Lung (tissue), 12 donors: ENCODE measurements around the gene DUSP10. TPM values are rescaled to one million over a fixed set of nuclear protein-coding genes. Genes with fewer than 3 reads are reported as not detected.

ENCODE experiments used
- ATAC-seq: fragments of 200-7000 bp; cut with Tn5 transposase; one replicate; pipeline ENCODE4 v1.9.1; 2020; ENCODE audit warnings: moderate number of reproducible peaks; ENCODE audit not compliant: insufficient read depth, low FRiP score
- DNase-seq, 3 donors: peaks; one replicate each; pipeline ENCODE4 v3.0.0-alpha.2; 2013 to 2017
- H3K27ac ChIP-seq, 2 donors: one replicate each; pipeline ENCODE4 v1.5.1; 2013; ENCODE audit warnings: mild to moderate bottlenecking in 2 of 2, moderate library complexity in 2 of 2, control low read depth in 1 of 2, inconsistent platforms in 1 of 2, low read depth in 1 of 2, low read length in 1 of 2
- H3K27me3 ChIP-seq, 3 donors: one replicate each; pipeline ENCODE4 v1.5.1; 2013; ENCODE audit warnings: low read length in 2 of 3; ENCODE audit not compliant: control insufficient read depth in 3 of 3, insufficient read depth in 3 of 3
- H3K36me3 ChIP-seq, 4 donors: one replicate each; pipeline ENCODE4 v1.5.1; 2013; ENCODE audit warnings: low read length in 4 of 4, mild to moderate bottlenecking in 1 of 4, moderate library complexity in 1 of 4; ENCODE audit not compliant: control insufficient read depth in 4 of 4, insufficient read depth in 4 of 4
- H3K4me1 ChIP-seq, 5 donors: one replicate each; pipeline ENCODE4 v1.5.1; 2013; ENCODE audit warnings: low read length in 5 of 5, mild to moderate bottlenecking in 2 of 5, moderate library complexity in 1 of 5; ENCODE audit not compliant: control insufficient read depth in 5 of 5, insufficient read depth in 5 of 5
- H3K4me3 ChIP-seq: one replicate; pipeline ENCODE4 v1.5.1; 2013; ENCODE audit warnings: mild to moderate bottlenecking, control low read depth, moderate library complexity
- H3K9ac ChIP-seq, 2 donors: one replicate each; pipeline ENCODE4 v1.5.1; 2013; ENCODE audit warnings: low read length in 2 of 2, control low read depth in 1 of 2; ENCODE audit not compliant: insufficient read depth in 1 of 2
- H3K9me3 ChIP-seq, 4 donors: one replicate each; pipeline ENCODE4 v1.5.1; 2013; ENCODE audit warnings: low read length in 3 of 4, mild to moderate bottlenecking in 1 of 4, moderate library complexity in 1 of 4; ENCODE audit not compliant: control insufficient read depth in 4 of 4, insufficient read depth in 3 of 4
- CTCF ChIP-seq: IDR thresholded peaks from 2 replicates; pipeline ENCODE4 v1.5.1; 2012; ENCODE audit warnings: mild to moderate bottlenecking; ENCODE audit errors: control extremely low read depth, extremely low read depth
- WGBS, 2 donors: extraction: QIAGEN DNeasy Blood & Tissue Kit; methylation state at CpG; one replicate each; pipeline ENCODE4 v1.1.7; 2013; 5-methylcytosine and 5-hydroxymethylcytosine counted together
- polyA plus RNA-seq, 2 donors: library from polyadenylated mRNA; stranded (reverse); fragments of 200-250 nt; gene quantifications; one replicate each; pipeline ENCODE4 v1.2.1, GENCODE V29; 2013
- total RNA-seq, 2 donors: library from RNA; depleted of rRNA in 1 of 2; stranded (reverse); fragments of >200 nt in 1 of 2; gene quantifications; one replicate each; pipeline ENCODE4 v1.2.1, GENCODE V29; 2014 to 2021
- donor health status: control.
- donor health status: control.
- donor health status: Bipolar disorder and iron deficiency.
- donor health status: healthy.
- donor health status: DM: yes; HTN: yes; CAD: no.

The DUSP10 gene
- total and polyA plus RNA-seq, 4 donors: 5.3 to 17.2 (median 11.5) TPM

GRCh38 chr1:221695301-221695700, 46.6 kb downstream of the DUSP10 start:
- TF ChIP-seq CTCF: no peak
- ATAC-seq: no peak
- DNase-seq: no peak
- Histone ChIP-seq H3K27ac (no peak overlapping the region), H3K36me3 (no peaks in the 10 kb centered on the region), H3K4me3 (no peak overlapping the region), H3K9me3 (peaks cover 0 to 9% (median 2%) of the 10 kb centered on the region in 4 donors), H3K27me3 (no peaks in the 10 kb centered on the region), H3K4me1 (no peaks in the 10 kb centered on the region), H3K9ac (no peak overlapping the region)
- WGBS, 2 donors: 85 to 88% methylated on average over 1 of the region's 1 CpG

- no peak overlapping the region for H3K27ac ChIP-seq
- H3K36me3 ChIP-seq: no peaks in the 10 kb centered on the region
- no peak for TF ChIP-seq CTCF
- H3K4me1 ChIP-seq: no peaks in the 10 kb centered on the region
- H3K9ac ChIP-seq: no peak overlapping the region
- H3K4me3 ChIP-seq: no peak overlapping the region
- ATAC-seq (no peak), DNase-seq (no peak)
- no peaks in the 10 kb centered on the region for H3K27me3 ChIP-seq
- peaks cover 0 to 9% (median 2%) of the 10 kb centered on the region in 4 donors for H3K9me3 ChIP-seq
Observed at GRCh38 chr1:221694109-221694508, 47.8 kb downstream of the DUSP10 start.

GRCh38 chr1:221693087-221693486, 48.8 kb downstream of the DUSP10 start:
- Histone ChIP-seq H3K36me3 (no peaks in the 10 kb centered on the region), H3K9ac (no peak overlapping the region), H3K27me3 (no peaks in the 10 kb centered on the region), H3K4me1 (no peaks in the 10 kb centered on the region), H3K9me3 (peaks cover 0 to 9% (median 2%) of the 10 kb centered on the region in 4 donors), H3K4me3 (no peak overlapping the region), H3K27ac (no peak overlapping the region)
- ATAC-seq (no peak), DNase-seq (no peak)
- 89 to 95% methylated on average over 2 of the region's 2 CpGs for WGBS, 2 donors
- no peak for TF ChIP-seq CTCF

- peaks cover 0 to 9% (median 2%) of the 10 kb centered on the region in 4 donors for H3K9me3 ChIP-seq
- H3K27me3 ChIP-seq: no peaks in the 10 kb centered on the region
- H3K36me3 ChIP-seq: no peaks in the 10 kb centered on the region
- no peak overlapping the region for H3K27ac ChIP-seq
- ATAC-seq (no peak), DNase-seq (no peak)
- no peak for TF ChIP-seq CTCF
- H3K4me1 ChIP-seq: no peaks in the 10 kb centered on the region
- H3K9ac ChIP-seq: no peak overlapping the region
- H3K4me3 ChIP-seq: no peak overlapping the region
- WGBS, 2 donors: 62 to 63% methylated on average over 2 of the region's 2 CpGs
Observed at GRCh38 chr1:221692643-221693042, 49.2 kb downstream of the DUSP10 start.
